CD4-positive, alpha-beta T cell (primary cell): ENCODE results near the gene ASB6. TPM values are rescaled to one million over a fixed set of nuclear protein-coding genes. Genes with fewer than 3 reads are reported as not detected.

Source experiments
- ATAC-seq: fragments of 200-7000 bp; cut with Tn5 transposase; one replicate; pipeline ENCODE4 v1.10.0; 2022; ENCODE audit warnings: mild to moderate bottlenecking; ENCODE audit not compliant: poor library complexity
- CTCF ChIA-PET: fragments of 350-600 bp; sonication (Branson Sonifier 250); formaldehyde crosslinking; loops from one replicate; lab custom pipeline; 2021; ENCODE audit warnings: antibody characterized with exemption, inconsistent platforms; lab: Charles Lee
- POLR2A ChIA-PET: fragments of 350-600 bp; sonication (Branson Sonifier 250); formaldehyde crosslinking; loops from one replicate; lab custom pipeline; 2021; ENCODE audit warnings: antibody characterized with exemption, inconsistent platforms; lab: Charles Lee
- DNase-seq, 14 experiments: peaks; one replicate each; pipeline ENCODE4 v3.0.0-alpha.2; 2013 to 2020; ENCODE audit warnings: mixed read lengths in 2 of 14
- H3K27ac ChIP-seq, 2 donors: one replicate each; pipeline versions ENCODE4 v1.5.1 to v1.7.0; 2013; ENCODE audit warnings: low read length in 2 of 2, low read depth in 1 of 2, mild to moderate bottlenecking in 1 of 2
- H3K27me3 ChIP-seq, 2 experiments: 1 replicate in 1 of 2; 2 replicates in 1 of 2; pipeline versions ENCODE4 v1.6.1 to v1.7.0; 2013; ENCODE audit warnings: low read length in 2 of 2, control low read depth in 1 of 2, mild to moderate bottlenecking in 1 of 2, moderate library complexity in 1 of 2; ENCODE audit not compliant: insufficient read depth in 2 of 2, control insufficient read depth in 1 of 2
- H3K36me3 ChIP-seq: one replicate; pipeline ENCODE4 v1.6.1; 2013; ENCODE audit warnings: low read length, control low read depth; ENCODE audit not compliant: insufficient read depth
- H3K4me1 ChIP-seq: one replicate; pipeline ENCODE4 v1.6.1; 2013; ENCODE audit warnings: low read length, control low read depth; ENCODE audit not compliant: insufficient read depth
- H3K4me3 ChIP-seq: one replicate; pipeline ENCODE4 v1.5.1; 2013; ENCODE audit warnings: mild to moderate bottlenecking, low read length, moderate library complexity
- H3K9me3 ChIP-seq, 2 experiments: 1 replicate in 1 of 2; 2 replicates in 1 of 2; pipeline versions ENCODE4 v1.6.1 to v1.7.0; 2013; ENCODE audit warnings: low read length in 2 of 2, mild to moderate bottlenecking in 2 of 2, control low read depth in 1 of 2, moderate library complexity in 1 of 2; ENCODE audit not compliant: control insufficient read depth in 1 of 2, insufficient read depth in 1 of 2
- H3K27ac Mint-ChIP-seq: one replicate; pipeline ENCODE4 v1.8.0; 2020; ENCODE audit warnings: mixed read lengths
- H3K27me3 Mint-ChIP-seq: one replicate; pipeline ENCODE4 v1.8.0; 2021; ENCODE audit warnings: mixed read lengths
- H3K36me3 Mint-ChIP-seq: one replicate; pipeline ENCODE4 v1.8.0; 2021; ENCODE audit warnings: low read depth, mixed read lengths
- H3K4me1 Mint-ChIP-seq: one replicate; pipeline ENCODE4 v1.8.0; 2021; ENCODE audit warnings: low read depth, mixed read lengths
- H3K4me3 Mint-ChIP-seq: one replicate; pipeline ENCODE4 v1.8.0; 2020; ENCODE audit warnings: mild to moderate bottlenecking, mixed read lengths
- H3K9me3 Mint-ChIP-seq: one replicate; pipeline ENCODE4 v1.8.0; 2020; ENCODE audit warnings: mixed read lengths
- CTCF ChIP-seq: fragments of 200-600 bp; IDR thresholded peaks from one replicate; pipeline ENCODE4 v1.8.0; 2022; ENCODE audit warnings: antibody characterized with exemption, mild to moderate bottlenecking
- intact Hi-C, 2 experiments: fragments of 100-400 bp; cut with DNase I in 1 of 2; cut with micrococcal nuclease in 1 of 2; formaldehyde crosslinking; loops; one replicate each; pipeline versions ENCODE4 v1.15.1 to v1.9.0; 2023 to 2025; cut with DNase I, micrococcal nuclease
- total RNA-seq, 174 experiments: library from RNA in 2 of 174; stranded (reverse) in 2 of 174; gene quantifications; one replicate each; pipeline ENCODE4 v1.2.3 and lab custom pipeline; 2021 to 2026

ASB6 gene
- total RNA-seq, 2 experiments from 2014 or later = 28.5 to 29.3 TPM

GRCh38 chr9:129676287-129676686 is 34.3 kb upstream of the ASB6 start:
- ChIA-PET POLR2A (no interaction called here), CTCF (no interaction called here)
- Histone ChIP-seq H3K4me1 (no peaks in the 10 kb centered on the region), H3K27me3 (peaks cover 0 to 6% of the 10 kb centered on the region in 2 experiments), H3K4me3 (no peak overlapping the region), H3K9me3 (no peaks in the 10 kb centered on the region), H3K27ac (no peak overlapping the region), H3K36me3 (no peaks in the 10 kb centered on the region)
- Mint-ChIP-seq H3K36me3 (no peaks in the 10 kb centered on the region), H3K4me1 (no peaks in the 10 kb centered on the region), H3K27me3 (peaks cover 24% of the 10 kb centered on the region), H3K9me3 (no peaks in the 10 kb centered on the region), H3K27ac (no peak overlapping the region), H3K4me3 (no peak overlapping the region)
- ATAC-seq (no peak), DNase-seq (no peak)
- intact Hi-C loops = no loop called here
- no peak for TF ChIP-seq CTCF

- no peaks in the 10 kb centered on the region for H3K4me1 ChIP-seq
- no peaks in the 10 kb centered on the region for H3K4me1 Mint-ChIP-seq
- intact Hi-C loops = no loop called here
- no peak overlapping the region for H3K4me3 ChIP-seq
- H3K36me3 ChIP-seq = no peaks in the 10 kb centered on the region
- no peak overlapping the region for H3K27ac ChIP-seq
- ChIA-PET CTCF (no interaction called here), POLR2A (no interaction called here)
- H3K36me3 Mint-ChIP-seq = no peaks in the 10 kb centered on the region
- ATAC-seq = no peak
- TF ChIP-seq CTCF = no peak
- H3K27me3 Mint-ChIP-seq = peaks cover 20% of the 10 kb centered on the region
- H3K27me3 ChIP-seq = peaks cover 0 to 6% of the 10 kb centered on the region in 2 experiments
- H3K9me3 ChIP-seq = no peaks in the 10 kb centered on the region
- no peak overlapping the region for H3K27ac Mint-ChIP-seq
- no peak for DNase-seq
- H3K4me3 Mint-ChIP-seq = no peak overlapping the region
- no peaks in the 10 kb centered on the region for H3K9me3 Mint-ChIP-seq
Measured at GRCh38 chr9:129675620-129676019, 33.7 kb upstream of the ASB6 start.

- intact Hi-C loops = no loop called here
- POLR2A ChIA-PET = no interaction called here
- peaks cover 0 to 3% of the 10 kb centered on the region in 2 experiments for H3K27me3 ChIP-seq
Measured at GRCh38 chr9:129674229-129674628, 32.3 kb upstream of the ASB6 start.

More at GRCh38 chr9:129674229-129674628, 32.3 kb upstream of the ASB6 start:
- H3K36me3 Mint-ChIP-seq = no peaks in the 10 kb centered on the region
- no peak overlapping the region for H3K27ac Mint-ChIP-seq
- peaks cover 23% of the 10 kb centered on the region for H3K27me3 Mint-ChIP-seq
- TF ChIP-seq CTCF = no peak
- Histone ChIP-seq H3K27ac (no peak overlapping the region), H3K4me3 (no peak overlapping the region), H3K36me3 (no peaks in the 10 kb centered on the region), H3K9me3 (no peaks in the 10 kb centered on the region), H3K4me1 (no peaks in the 10 kb centered on the region)
- ATAC-seq (no peak), DNase-seq (no peak)
- no peaks in the 10 kb centered on the region for H3K9me3 Mint-ChIP-seq
- H3K4me3 Mint-ChIP-seq = no peak overlapping the region
- CTCF ChIA-PET = interaction anchor here (0.6 kb wide), 1 partner anchor 89 kb away, joined by 3 read pairs; no protein-coding TSS in a partner anchor
- H3K4me1 Mint-ChIP-seq = no peaks in the 10 kb centered on the region
